ENCODE data around the gene KIRREL3. TPM values are rescaled to one million over a fixed set of nuclear protein-coding genes. Genes with fewer than 3 reads are reported as not detected.

The KIRREL3 gene
- total RNA-seq, 2 donors from 2014 or later = 0.61 to 0.64 TPM

DNA sequence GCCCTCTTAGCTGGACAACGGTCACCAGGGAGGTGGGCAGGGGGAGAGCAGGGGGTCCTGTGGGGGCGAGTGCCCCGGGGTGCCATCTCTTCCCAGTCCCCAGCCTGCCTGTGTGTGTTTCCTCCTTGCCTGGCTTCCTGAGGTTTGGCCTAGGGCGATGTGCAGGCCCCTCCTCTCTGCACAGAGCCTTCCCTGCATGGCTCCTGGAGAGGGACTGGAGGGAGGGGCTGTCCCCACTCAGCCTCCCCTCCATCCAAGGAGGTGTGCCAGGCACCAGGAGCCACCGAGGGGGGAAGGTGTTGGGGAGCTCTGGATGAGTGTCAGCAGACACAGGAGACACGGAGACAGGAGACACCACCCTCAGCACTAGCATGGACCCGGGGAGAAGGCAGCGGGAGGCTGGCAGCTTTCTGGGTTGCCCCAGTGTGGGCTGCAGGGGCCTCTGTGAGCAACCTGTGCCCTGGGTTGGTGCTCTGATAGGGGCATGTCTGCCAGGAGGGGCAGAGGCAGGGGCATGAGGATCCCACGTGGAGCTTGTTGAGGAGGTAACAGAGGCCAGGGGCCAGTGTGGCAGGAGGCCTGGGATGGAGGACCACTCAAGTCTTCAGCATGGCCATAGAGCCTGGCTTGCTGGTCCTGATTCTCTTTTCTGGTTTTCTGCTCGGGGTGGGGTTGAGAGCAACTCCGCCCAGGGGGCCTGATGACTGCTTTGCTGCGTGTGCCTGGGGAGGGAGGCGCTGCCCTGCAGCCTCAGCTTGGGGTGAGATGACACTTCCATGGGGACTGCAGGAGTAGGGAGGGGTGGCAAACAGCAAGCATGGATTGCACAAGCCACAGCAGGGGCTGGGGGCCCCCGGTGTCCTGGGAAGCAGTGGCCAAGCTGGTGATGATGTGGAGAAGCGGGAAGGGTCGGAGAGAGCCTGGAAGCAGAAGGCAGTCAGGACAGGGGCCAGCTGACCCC lies 566.3 kb downstream of the KIRREL3 start:
- H3K4me1 ChIP-seq = peaks cover 14% of the 10 kb centered on the region
- TF ChIP-seq, protein P1, sequence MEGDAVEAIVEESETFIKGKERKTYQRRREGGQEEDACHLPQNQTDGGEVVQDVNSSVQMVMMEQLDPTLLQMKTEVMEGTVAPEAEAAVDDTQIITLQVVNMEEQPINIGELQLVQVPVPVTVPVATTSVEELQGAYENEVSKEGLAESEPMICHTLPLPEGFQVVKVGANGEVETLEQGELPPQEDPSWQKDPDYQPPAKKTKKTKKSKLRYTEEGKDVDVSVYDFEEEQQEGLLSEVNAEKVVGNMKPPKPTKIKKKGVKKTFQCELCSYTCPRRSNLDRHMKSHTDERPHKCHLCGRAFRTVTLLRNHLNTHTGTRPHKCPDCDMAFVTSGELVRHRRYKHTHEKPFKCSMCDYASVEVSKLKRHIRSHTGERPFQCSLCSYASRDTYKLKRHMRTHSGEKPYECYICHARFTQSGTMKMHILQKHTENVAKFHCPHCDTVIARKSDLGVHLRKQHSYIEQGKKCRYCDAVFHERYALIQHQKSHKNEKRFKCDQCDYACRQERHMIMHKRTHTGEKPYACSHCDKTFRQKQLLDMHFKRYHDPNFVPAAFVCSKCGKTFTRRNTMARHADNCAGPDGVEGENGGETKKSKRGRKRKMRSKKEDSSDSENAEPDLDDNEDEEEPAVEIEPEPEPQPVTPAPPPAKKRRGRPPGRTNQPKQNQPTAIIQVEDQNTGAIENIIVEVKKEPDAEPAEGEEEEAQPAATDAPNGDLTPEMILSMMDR (IDR thresholded peaks at IDR 0.05) = no peak
- H3K9me3 ChIP-seq = no peaks in the 10 kb centered on the region
- H3K9ac ChIP-seq (ENCODE audit: low read depth in 2 of 2, low read length in 2 of 2) = no peak overlapping the region
- intact Hi-C loops (cut with DNase I) = loop anchor here (10.0 kb wide), 1 partner anchor 119 kb away; no protein-coding TSS in a partner anchor
- H3K4me3 ChIP-seq = no peak overlapping the region
- no peak overlapping the region for H3K27ac ChIP-seq
- H3K27me3 ChIP-seq = no peaks in the 10 kb centered on the region
- DNase-seq = no peak
- H3K36me3 ChIP-seq = no peaks in the 10 kb centered on the region

DNA sequence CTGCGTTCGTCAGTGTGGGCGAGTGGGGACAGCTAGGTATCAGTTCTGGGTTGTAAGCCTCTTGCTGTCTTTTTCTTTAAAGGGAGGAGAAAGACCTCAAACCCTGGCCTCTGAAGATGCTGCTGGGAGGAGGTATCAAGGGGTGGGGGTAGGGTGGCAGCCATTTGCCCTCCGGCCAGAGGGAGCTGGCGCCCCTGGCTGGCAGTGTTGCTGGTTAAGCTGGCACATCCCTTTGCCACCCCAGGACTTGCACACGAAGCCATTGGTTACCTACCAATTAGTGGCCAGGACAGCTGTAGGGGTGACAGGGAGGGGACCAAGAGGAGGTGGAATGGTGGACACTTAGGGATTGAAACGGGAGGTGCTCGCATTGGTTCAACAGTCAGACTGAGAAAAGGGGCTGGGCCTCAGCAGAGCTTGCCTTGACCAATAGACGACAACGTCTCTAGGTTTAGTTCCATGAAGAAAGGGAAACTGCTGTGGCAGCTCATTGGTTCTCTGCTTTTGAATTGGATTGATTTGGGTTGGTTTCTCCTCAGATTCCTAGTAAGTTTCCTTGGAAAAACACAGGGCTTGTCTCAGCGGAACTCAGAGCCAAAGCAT lies 567.2 kb downstream of the KIRREL3 start:
- intact Hi-C loops (cut with DNase I) = loop anchor here (10.0 kb wide), 1 partner anchor 119 kb away; no protein-coding TSS in a partner anchor
- Histone ChIP-seq H3K9ac (ENCODE audit: low read depth in 2 of 2, low read length in 2 of 2) (no peak overlapping the region), H3K4me1 (peaks cover 14% of the 10 kb centered on the region), H3K27me3 (no peaks in the 10 kb centered on the region), H3K4me3 (no peak overlapping the region), H3K36me3 (no peaks in the 10 kb centered on the region), H3K9me3 (no peaks in the 10 kb centered on the region), H3K27ac (no peak overlapping the region)
- TF ChIP-seq, protein P1 (IDR thresholded peaks at IDR 0.05) = no peak
- DNase-seq = no peak

DNA sequence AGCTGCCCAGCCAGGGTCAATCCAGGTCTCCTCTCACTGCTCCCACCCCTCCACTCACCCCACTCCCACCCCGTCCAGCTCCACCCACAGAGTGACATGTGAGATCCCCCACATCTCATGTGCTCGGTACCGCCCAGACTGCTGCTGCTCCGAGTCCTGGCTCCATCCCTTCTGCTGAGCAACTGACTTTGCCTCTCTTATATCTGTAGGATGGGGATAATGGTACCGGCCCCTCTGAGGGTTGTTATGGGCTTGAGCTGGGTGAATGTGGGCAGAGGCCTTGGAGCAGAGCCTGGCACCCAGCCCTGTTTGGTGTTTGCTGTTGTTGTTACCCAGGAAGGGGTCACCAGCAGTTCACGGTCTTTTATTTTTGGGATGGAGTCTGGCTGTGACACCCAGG lies 568.0 kb downstream of the KIRREL3 start:
- DNase-seq = no peak
- Histone ChIP-seq H3K9me3 (no peaks in the 10 kb centered on the region), H3K27me3 (no peaks in the 10 kb centered on the region), H3K9ac (ENCODE audit: low read depth in 2 of 2, low read length in 2 of 2) (no peak overlapping the region), H3K4me3 (no peak overlapping the region), H3K27ac (peak overlapping the region; percentile 91), H3K4me1 (peaks cover 14% of the 10 kb centered on the region), H3K36me3 (no peaks in the 10 kb centered on the region)
- TF ChIP-seq, protein P1 (IDR thresholded peaks at IDR 0.05) = no peak
- intact Hi-C loops (cut with DNase I) = loop anchor here (10.0 kb wide), 1 partner anchor 118 kb away; no protein-coding TSS in a partner anchor

DNA sequence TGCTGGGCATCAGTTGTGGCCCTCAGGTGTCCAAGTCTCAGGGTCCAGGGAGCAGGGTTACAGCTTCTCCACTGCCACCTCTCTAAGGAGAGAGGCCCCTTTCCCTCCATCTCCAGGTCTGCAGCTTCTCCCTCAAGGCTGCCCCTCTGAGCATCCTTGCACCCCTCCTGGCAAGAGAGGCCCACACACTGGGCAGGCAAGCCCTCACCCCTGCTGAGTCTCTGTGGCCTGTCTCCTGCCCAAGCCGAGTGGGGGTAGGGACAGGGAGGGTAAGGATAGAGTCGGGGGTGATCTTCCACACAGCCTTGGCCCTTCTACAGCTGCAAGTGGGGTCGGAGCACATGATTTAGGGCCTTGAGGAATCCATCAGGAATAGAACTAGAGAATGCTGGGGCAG lies 568.5 kb downstream of the KIRREL3 start:
- intact Hi-C loops (cut with DNase I) = loop anchor here (10.0 kb wide), 1 partner anchor 117 kb away; no protein-coding TSS in a partner anchor
- H3K27me3 ChIP-seq = no peaks in the 10 kb centered on the region
- H3K36me3 ChIP-seq = no peaks in the 10 kb centered on the region
- H3K9ac ChIP-seq (ENCODE audit: low read depth in 2 of 2, low read length in 2 of 2) = peak overlapping the region in 1 of 2 donors; percentile 38
- TF ChIP-seq, protein P1 (IDR thresholded peaks at IDR 0.05) = no peak
- H3K27ac ChIP-seq = peak overlapping the region; percentile 91
- no peaks in the 10 kb centered on the region for H3K9me3 ChIP-seq
- DNase-seq = no peak
- no peak overlapping the region for H3K4me3 ChIP-seq
- H3K4me1 ChIP-seq = peaks cover 14% of the 10 kb centered on the region

DNA sequence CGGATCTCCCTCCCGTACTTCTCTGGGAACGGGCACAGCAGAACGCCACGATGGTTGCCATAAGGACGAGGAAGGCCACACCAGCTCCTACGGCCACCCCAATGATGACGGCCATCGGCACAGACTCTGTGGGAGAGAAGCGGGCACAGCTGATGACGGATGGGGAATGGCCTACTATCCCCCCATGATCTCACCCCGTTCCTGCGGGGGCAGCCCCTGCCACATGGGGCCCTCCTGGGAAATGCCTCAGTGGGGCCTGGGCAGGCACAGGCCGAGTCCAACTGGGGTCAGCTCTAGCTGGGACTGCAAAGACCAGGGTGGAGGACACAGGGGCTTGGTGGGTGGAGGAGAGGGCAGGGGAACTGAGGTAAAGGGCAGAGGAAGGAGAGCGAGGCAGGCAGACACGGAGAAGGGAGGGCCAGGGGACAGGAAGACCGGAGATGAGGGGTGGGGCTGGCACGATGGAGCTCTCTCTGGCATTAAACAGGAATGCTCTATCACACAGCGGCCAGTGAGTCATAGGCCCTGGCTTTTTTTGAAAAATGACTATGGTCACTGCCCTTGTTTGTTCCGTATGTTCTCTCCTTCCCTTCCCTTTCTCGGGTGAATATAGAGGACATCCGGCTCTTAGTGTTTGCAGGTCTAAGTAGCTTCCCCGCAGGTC lies 569.0 kb downstream of the KIRREL3 start:
- Histone ChIP-seq H3K9ac (ENCODE audit: low read depth in 2 of 2, low read length in 2 of 2) (peak overlapping the region in 1 of 2 donors; percentile 38), H3K4me1 (peaks cover 14% of the 10 kb centered on the region), H3K27ac (peak overlapping the region; percentile 91), H3K9me3 (no peaks in the 10 kb centered on the region), H3K36me3 (no peaks in the 10 kb centered on the region), H3K4me3 (no peak overlapping the region), H3K27me3 (no peaks in the 10 kb centered on the region)
- TF ChIP-seq, protein P1 (IDR thresholded peaks at IDR 0.05) = no peak
- peak; percentile 84 for DNase-seq
- intact Hi-C loops (cut with DNase I) = loop anchor here (10.0 kb wide), 1 partner anchor 117 kb away; no protein-coding TSS in a partner anchor
